ENCODE measurements around the gene PCAT6. TPM values are rescaled to one million over a fixed set of nuclear protein-coding genes. Genes with fewer than 3 reads are reported as not detected.
"Not testable (repeated sequence)": the region's sequence is repeated elsewhere in the genome, so short reads cannot be mapped to it uniquely, and the experiment has no call there.

The PCAT6 gene
- total RNA-seq, 2 donors from 2014 or later, result 2.3 to 5.0 TPM

- no peaks in the 10 kb centered on the region for H3K4me1 ChIP-seq (ENCODE audit: control insufficient read depth, insufficient read depth, low read length)
- H3K9me3 Mint-ChIP-seq, result no peaks in the 10 kb centered on the region
- peaks cover 88% of the 10 kb centered on the region for H3K27me3 ChIP-seq (ENCODE audit: control insufficient read depth, insufficient read depth, low read length, poor library complexity, severe bottlenecking)
- 70 to 82% methylated on average over 2 of the region's 2 CpGs for WGBS, 2 experiments (ENCODE audit: insufficient coverage in 1 of 2, insufficient read length in 1 of 2)
- H3K27me3 Mint-ChIP-seq (ENCODE audit: insufficient read depth), result peaks cover 99% of the 10 kb centered on the region
- peaks cover 14% of the 10 kb centered on the region for H3K4me1 Mint-ChIP-seq
- no peak overlapping the region for H3K4me3 Mint-ChIP-seq
- H3K9ac ChIP-seq (ENCODE audit: extremely low read depth, low read length, poor library complexity, severe bottlenecking), result no peak overlapping the region
- no peaks in the 10 kb centered on the region for H3K36me3 ChIP-seq (ENCODE audit: control insufficient read depth, insufficient read depth, low read length)
- H3K27ac ChIP-seq (ENCODE audit: low read depth, low read length), result no peak overlapping the region
- H3K27ac Mint-ChIP-seq, result no peak overlapping the region
- DNase-seq, result no peak
- H3K36me3 Mint-ChIP-seq (ENCODE audit: low read depth), result no peaks in the 10 kb centered on the region
- H3K9me3 ChIP-seq (ENCODE audit: control insufficient read depth, low read length), result no peaks in the 10 kb centered on the region
- no peak for TF ChIP-seq CTCF (conservative IDR thresholded peaks at IDR 0.05)
- H3K4me3 ChIP-seq (ENCODE audit: low read length), result no peak overlapping the region
Observed at GRCh38 chr1:202821467-202821866, 10.7 kb downstream of the PCAT6 start.

GRCh38 chr1:202825748-202826147 lies 15.0 kb downstream of the PCAT6 start:
- Histone ChIP-seq H3K4me1 (ENCODE audit: control insufficient read depth, insufficient read depth, low read length) (no peaks in the 10 kb centered on the region), H3K27ac (ENCODE audit: low read depth, low read length) (no peak overlapping the region), H3K36me3 (ENCODE audit: control insufficient read depth, insufficient read depth, low read length) (no peaks in the 10 kb centered on the region), H3K27me3 (ENCODE audit: control insufficient read depth, insufficient read depth, low read length, poor library complexity, severe bottlenecking) (peaks cover 62% of the 10 kb centered on the region), H3K4me3 (ENCODE audit: low read length) (no peak overlapping the region), H3K9me3 (ENCODE audit: control insufficient read depth, low read length) (no peaks in the 10 kb centered on the region), H3K9ac (ENCODE audit: extremely low read depth, low read length, poor library complexity, severe bottlenecking) (no peak overlapping the region)
- H3K4me1 Mint-ChIP-seq, result peaks cover 6% of the 10 kb centered on the region
- WGBS, 2 experiments (ENCODE audit: insufficient coverage in 1 of 2, insufficient read length in 1 of 2), result 91 to 100% methylated on average over 4 to 7 of the region's 7 CpGs
- TF ChIP-seq CTCF (conservative IDR thresholded peaks at IDR 0.05), result no peak
- H3K9me3 Mint-ChIP-seq, result peaks cover 1% of the 10 kb centered on the region
- H3K4me3 Mint-ChIP-seq, result no peak overlapping the region
- no peaks in the 10 kb centered on the region for H3K36me3 Mint-ChIP-seq (ENCODE audit: low read depth)
- peaks cover 73% of the 10 kb centered on the region for H3K27me3 Mint-ChIP-seq (ENCODE audit: insufficient read depth)
- no peak overlapping the region for H3K27ac Mint-ChIP-seq
- no peak for DNase-seq

GRCh38 chr1:202829223-202829622 lies 18.5 kb downstream of the PCAT6 start:
- not testable (repeated sequence) for H3K27ac ChIP-seq (ENCODE audit: low read depth, low read length); H3K4me3 ChIP-seq (ENCODE audit: low read length); H3K4me1 ChIP-seq (ENCODE audit: control insufficient read depth, insufficient read depth, low read length); H3K9me3 Mint-ChIP-seq; H3K9ac ChIP-seq (ENCODE audit: extremely low read depth, low read length, poor library complexity, severe bottlenecking); H3K4me1 Mint-ChIP-seq; H3K36me3 ChIP-seq (ENCODE audit: control insufficient read depth, insufficient read depth, low read length); H3K9me3 ChIP-seq (ENCODE audit: control insufficient read depth, low read length); H3K27ac Mint-ChIP-seq; H3K4me3 Mint-ChIP-seq; DNase-seq; H3K36me3 Mint-ChIP-seq (ENCODE audit: low read depth)
- H3K27me3 Mint-ChIP-seq (ENCODE audit: insufficient read depth), result peaks cover 53% of the 10 kb centered on the region
- peaks cover 38% of the 10 kb centered on the region for H3K27me3 ChIP-seq (ENCODE audit: control insufficient read depth, insufficient read depth, low read length, poor library complexity, severe bottlenecking)
- WGBS, 2 experiments (ENCODE audit: insufficient coverage in 1 of 2, insufficient read length in 1 of 2), result 93 to 96% methylated on average over 8 to 9 of the region's 9 CpGs

GRCh38 chr1:202831906-202832305 lies 21.2 kb downstream of the PCAT6 start:
- H3K4me1 Mint-ChIP-seq, result peaks cover 20% of the 10 kb centered on the region
- no peaks in the 10 kb centered on the region for H3K36me3 Mint-ChIP-seq (ENCODE audit: low read depth)
- no peak overlapping the region for H3K4me3 Mint-ChIP-seq
- Histone ChIP-seq H3K27ac (ENCODE audit: low read depth, low read length) (no peak overlapping the region), H3K36me3 (ENCODE audit: control insufficient read depth, insufficient read depth, low read length) (no peaks in the 10 kb centered on the region), H3K4me1 (ENCODE audit: control insufficient read depth, insufficient read depth, low read length) (peaks cover 4% of the 10 kb centered on the region), H3K4me3 (ENCODE audit: low read length) (no peak overlapping the region), H3K9me3 (ENCODE audit: control insufficient read depth, low read length) (no peaks in the 10 kb centered on the region), H3K27me3 (ENCODE audit: control insufficient read depth, insufficient read depth, low read length, poor library complexity, severe bottlenecking) (peaks cover 18% of the 10 kb centered on the region), H3K9ac (ENCODE audit: extremely low read depth, low read length, poor library complexity, severe bottlenecking) (no peak overlapping the region)
- DNase-seq, result no peak
- peaks cover 38% of the 10 kb centered on the region for H3K27me3 Mint-ChIP-seq (ENCODE audit: insufficient read depth)
- no peak overlapping the region for H3K27ac Mint-ChIP-seq
- TF ChIP-seq CTCF (conservative IDR thresholded peaks at IDR 0.05), result no peak
- peaks cover 1% of the 10 kb centered on the region for H3K9me3 Mint-ChIP-seq
- WGBS, 2 experiments (ENCODE audit: insufficient coverage in 1 of 2, insufficient read length in 1 of 2), result 92 to 100% methylated on average over 2 to 3 of the region's 3 CpGs

Measured in endodermal cell (in vitro differentiated cells).